ENCODE measurements around the gene TUBA4B. TPM values are rescaled to one million over a fixed set of nuclear protein-coding genes. Genes with fewer than 3 reads are reported as not detected.
A peak's percentile ranks its signal among the peaks of the same experiment; 100 is the strongest.

Gene TUBA4B
- total RNA-seq, 2 donors from 2014 or later, result not detected

GRCh38 chr2:219210886-219211362, 42.1 kb upstream of the TUBA4B start:
- no peaks in the 10 kb centered on the region for H3K27me3 ChIP-seq
- intact Hi-C loops (cut with DNase I), result no loop called here
- H3K9me3 ChIP-seq, result no peaks in the 10 kb centered on the region
- DNase-seq, result no peak
- H3K4me3 ChIP-seq, result no peak overlapping the region
- no peaks in the 10 kb centered on the region for H3K4me1 ChIP-seq
- TF ChIP-seq CTCF (IDR thresholded peaks at IDR 0.05), result no peak
- H3K27ac ChIP-seq, result no peak overlapping the region
- no peaks in the 10 kb centered on the region for H3K36me3 ChIP-seq
- H3K9ac ChIP-seq (ENCODE audit: low read depth in 2 of 2, low read length in 2 of 2), result no peak overlapping the region

- H3K4me3 ChIP-seq, result no peak overlapping the region
- no peaks in the 10 kb centered on the region for H3K4me1 ChIP-seq
- H3K27ac ChIP-seq, result no peak overlapping the region
- no peaks in the 10 kb centered on the region for H3K27me3 ChIP-seq
- H3K9me3 ChIP-seq, result no peaks in the 10 kb centered on the region
- intact Hi-C loops (cut with DNase I), result no loop called here
- no peaks in the 10 kb centered on the region for H3K36me3 ChIP-seq
- TF ChIP-seq CTCF (IDR thresholded peaks at IDR 0.05), result no peak
- H3K9ac ChIP-seq (ENCODE audit: low read depth in 2 of 2, low read length in 2 of 2), result no peak overlapping the region
- peak; percentile 17 for DNase-seq
These were observed 40.0 kb upstream of the TUBA4B start for GRCh38 chr2:219213026-219213415.

- Histone ChIP-seq H3K27me3 (no peaks in the 10 kb centered on the region), H3K27ac (no peak overlapping the region), H3K4me3 (no peak overlapping the region), H3K36me3 (no peaks in the 10 kb centered on the region), H3K9ac (ENCODE audit: low read depth in 2 of 2, low read length in 2 of 2) (no peak overlapping the region), H3K4me1 (no peaks in the 10 kb centered on the region), H3K9me3 (no peaks in the 10 kb centered on the region)
- intact Hi-C loops (cut with DNase I), result no loop called here
- DNase-seq, result no peak
- TF ChIP-seq CTCF (IDR thresholded peaks at IDR 0.05), result no peak
These were observed 39.5 kb upstream of the TUBA4B start for GRCh38 chr2:219213486-219214071.

DNA sequence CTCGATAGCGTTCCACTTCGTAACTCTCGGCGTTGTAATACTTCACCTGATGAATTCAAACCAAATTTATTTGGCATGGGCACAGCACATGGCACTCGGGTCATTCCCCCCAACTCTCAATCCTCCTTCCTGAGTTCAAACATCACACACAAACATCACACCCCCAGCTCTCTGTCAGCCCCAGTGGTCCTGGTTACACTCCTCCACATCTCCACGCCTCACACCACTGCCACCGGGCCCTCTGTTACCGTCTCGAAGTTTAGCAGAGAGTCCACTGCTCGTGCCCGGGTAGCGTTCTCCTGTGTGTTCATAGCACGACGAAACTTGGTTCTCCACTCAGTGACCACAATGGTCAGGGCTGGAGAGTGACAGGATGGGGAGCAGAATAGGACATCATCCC, 38.9 kb upstream of the TUBA4B start:
- Histone ChIP-seq H3K9ac (ENCODE audit: low read depth in 2 of 2, low read length in 2 of 2) (no peak overlapping the region), H3K4me3 (no peak overlapping the region), H3K27ac (no peak overlapping the region), H3K27me3 (no peaks in the 10 kb centered on the region), H3K9me3 (no peaks in the 10 kb centered on the region), H3K36me3 (no peaks in the 10 kb centered on the region), H3K4me1 (peaks cover 2% of the 10 kb centered on the region)
- no peak for TF ChIP-seq CTCF (IDR thresholded peaks at IDR 0.05)
- intact Hi-C loops (cut with DNase I), result no loop called here
- DNase-seq, result no peak

DNA sequence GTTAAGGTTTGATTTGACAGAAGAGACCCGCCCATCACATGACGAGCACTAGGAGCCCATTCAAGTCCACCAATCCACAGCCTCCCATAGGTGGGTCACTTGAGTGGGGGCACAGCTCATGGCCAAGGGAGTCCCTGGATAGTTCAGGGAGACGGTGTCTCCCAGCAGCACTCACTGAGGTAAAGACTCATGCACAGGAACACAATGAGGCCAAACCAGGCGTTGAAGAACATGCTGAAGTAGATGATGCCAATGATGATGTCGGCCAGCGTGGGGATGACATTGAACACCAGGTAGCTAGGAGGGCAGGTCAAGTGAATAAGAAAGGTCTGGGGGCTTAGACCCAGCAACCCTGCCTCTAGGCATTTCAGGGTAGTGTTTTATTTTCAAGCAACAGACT, 38.3 kb upstream of the TUBA4B start:
- no peak for DNase-seq
- Histone ChIP-seq H3K9me3 (no peaks in the 10 kb centered on the region), H3K36me3 (no peaks in the 10 kb centered on the region), H3K4me1 (peaks cover 6% of the 10 kb centered on the region), H3K9ac (ENCODE audit: low read depth in 2 of 2, low read length in 2 of 2) (no peak overlapping the region), H3K4me3 (no peak overlapping the region), H3K27me3 (no peaks in the 10 kb centered on the region), H3K27ac (no peak overlapping the region)
- intact Hi-C loops (cut with DNase I), result loop anchor here (5.0 kb wide), 1 partner anchor 42 kb away; the partner anchor contains the start of gene SLC23A3
- TF ChIP-seq CTCF (IDR thresholded peaks at IDR 0.05), result no peak
